ENCODE measurements around the gene TMEM178B.
"Not testable (repeated sequence)": the region's sequence is repeated elsewhere in the genome, so short reads cannot be mapped to it uniquely, and the experiment has no call there.

Gene TMEM178B

GRCh38 chr7:141400356-141400755 lies 326.5 kb downstream of the TMEM178B start:
- H3K4me3 ChIP-seq (ENCODE audit: low read depth, low read length) = no peak overlapping the region

GRCh38 chr7:141402277-141402996 lies 328.6 kb downstream of the TMEM178B start:
- TF ChIP-seq CTCF (conservative IDR thresholded peaks at IDR 0.05; ENCODE audit: low read depth, low read length) = no peak
- DNase-seq (ENCODE audit: low read depth) = no peak
- no peak overlapping the region for H3K4me3 ChIP-seq (ENCODE audit: low read depth, low read length)

More at GRCh38 chr7:141400356-141400755, 326.5 kb downstream of the TMEM178B start:
- DNase-seq (ENCODE audit: low read depth) = no peak
- TF ChIP-seq CTCF (conservative IDR thresholded peaks at IDR 0.05; ENCODE audit: low read depth, low read length) = no peak

GRCh38 chr7:141403846-141404245 lies 330.0 kb downstream of the TMEM178B start:
- not testable (repeated sequence) for DNase-seq (ENCODE audit: low read depth); H3K4me3 ChIP-seq (ENCODE audit: low read depth, low read length)

- no peak for TF ChIP-seq CTCF (conservative IDR thresholded peaks at IDR 0.05; ENCODE audit: low read depth, low read length)
- H3K4me3 ChIP-seq (ENCODE audit: low read depth, low read length) = no peak overlapping the region
- no peak for DNase-seq (ENCODE audit: low read depth)
Observed at GRCh38 chr7:141406347-141406746, 332.5 kb downstream of the TMEM178B start.

GRCh38 chr7:141407893-141408292 lies 334.0 kb downstream of the TMEM178B start:
- DNase-seq (ENCODE audit: low read depth) = no peak
- no peak for TF ChIP-seq CTCF (conservative IDR thresholded peaks at IDR 0.05; ENCODE audit: low read depth, low read length)
- no peak overlapping the region for H3K4me3 ChIP-seq (ENCODE audit: low read depth, low read length)

- DNase-seq (ENCODE audit: low read depth) = no peak
- no peak overlapping the region for H3K4me3 ChIP-seq (ENCODE audit: low read depth, low read length)
- no peak for TF ChIP-seq CTCF (conservative IDR thresholded peaks at IDR 0.05; ENCODE audit: low read depth, low read length)
Observed at GRCh38 chr7:141408440-141408839, 334.6 kb downstream of the TMEM178B start.

GRCh38 chr7:141409219-141409618 lies 335.4 kb downstream of the TMEM178B start:
- H3K4me3 ChIP-seq (ENCODE audit: low read depth, low read length) = no peak overlapping the region
- TF ChIP-seq CTCF (conservative IDR thresholded peaks at IDR 0.05; ENCODE audit: low read depth, low read length) = no peak
- DNase-seq (ENCODE audit: low read depth) = no peak

All from choroid plexus epithelial cell (primary cell).